Keratinocyte (primary cell): ENCODE data around the gene GARIN3.

Experiments
- EZH2 ChIP-seq: IDR thresholded peaks from one replicate; pipeline ENCODE4 v1.6.1; 2012; ENCODE audit warnings: inconsistent platforms, mild to moderate bottlenecking, low read length, moderate library complexity
- TF ChIP-seq, protein P1 (sequence below), 3 experiments: IDR thresholded peaks in 1 of 3; conservative IDR thresholded peaks in 1 of 3; optimal IDR thresholded peaks in 1 of 3; 2 replicates in 2 of 3; 3 replicates in 1 of 3; pipeline versions ENCODE3 to v1.5.1; 2011; ENCODE audit warnings: low read length in 3 of 3, mild to moderate bottlenecking in 3 of 3, moderate library complexity in 2 of 3, control low read depth in 1 of 3, inconsistent platforms in 1 of 3; ENCODE audit not compliant: insufficient read depth in 2 of 3; ENCODE audit errors: extremely low read depth in 1 of 3

- TF ChIP-seq, protein P1, sequence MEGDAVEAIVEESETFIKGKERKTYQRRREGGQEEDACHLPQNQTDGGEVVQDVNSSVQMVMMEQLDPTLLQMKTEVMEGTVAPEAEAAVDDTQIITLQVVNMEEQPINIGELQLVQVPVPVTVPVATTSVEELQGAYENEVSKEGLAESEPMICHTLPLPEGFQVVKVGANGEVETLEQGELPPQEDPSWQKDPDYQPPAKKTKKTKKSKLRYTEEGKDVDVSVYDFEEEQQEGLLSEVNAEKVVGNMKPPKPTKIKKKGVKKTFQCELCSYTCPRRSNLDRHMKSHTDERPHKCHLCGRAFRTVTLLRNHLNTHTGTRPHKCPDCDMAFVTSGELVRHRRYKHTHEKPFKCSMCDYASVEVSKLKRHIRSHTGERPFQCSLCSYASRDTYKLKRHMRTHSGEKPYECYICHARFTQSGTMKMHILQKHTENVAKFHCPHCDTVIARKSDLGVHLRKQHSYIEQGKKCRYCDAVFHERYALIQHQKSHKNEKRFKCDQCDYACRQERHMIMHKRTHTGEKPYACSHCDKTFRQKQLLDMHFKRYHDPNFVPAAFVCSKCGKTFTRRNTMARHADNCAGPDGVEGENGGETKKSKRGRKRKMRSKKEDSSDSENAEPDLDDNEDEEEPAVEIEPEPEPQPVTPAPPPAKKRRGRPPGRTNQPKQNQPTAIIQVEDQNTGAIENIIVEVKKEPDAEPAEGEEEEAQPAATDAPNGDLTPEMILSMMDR (optimal IDR thresholded peaks at IDR 0.05 in 1 of 3, IDR thresholded peaks at IDR 0.05 in 1 of 3, conservative IDR thresholded peaks at IDR 0.05 in 1 of 3; ENCODE audit: extremely low read depth in 1 of 3, insufficient read depth in 2 of 3, low read length in 3 of 3) = peak; percentile 74 to 79 (median 76)
- no peak for TF ChIP-seq EZH2
Measured at GRCh38 chr5:157148734-157149615, 17.1 kb downstream of the GARIN3 start.
